IMR-90 (cell line): Measurements from ENCODE around the gene KLF8. TPM values are rescaled to one million over a fixed set of nuclear protein-coding genes. Genes with fewer than 3 reads are reported as not detected.

Experiments used
- ATAC-seq: fragments of 200-7000 bp; cut with Tn5 transposase; 2 replicates; pipeline ENCODE4 v1.9.1; 2020; ENCODE audit warnings: low read depth, mild to moderate bottlenecking, moderate library complexity
- BruUV-seq: library from RNA; stranded (reverse); fragments of 400-500 nt; replicated peaks from 2 replicates; lab custom pipeline; 2021; lab: Mats Ljungman, UMichigan
- CTCF ChIA-PET: fragments of 300-600 bp; formaldehyde crosslinking; extraction: SDS; loops from one replicate; lab custom pipeline; 2021; ENCODE audit warnings: antibody characterized with exemption; lab: Yijun Ruan, JAX
- POLR2A ChIA-PET: fragments of 300-600 bp; sonication (Branson Sonifier 250); formaldehyde crosslinking; loops from one replicate; lab custom pipeline; 2022; ENCODE audit warnings: antibody characterized with exemption; ENCODE audit not compliant: unreplicated experiment; lab: Charles Lee
- DNase-seq: peaks from one replicate; pipeline ENCODE4 v3.0.0; 2013
- H2AFZ ChIP-seq: replicated peaks from 2 replicates; pipeline ENCODE3; 2013; ENCODE audit warnings: low read length, mild to moderate bottlenecking; ENCODE audit not compliant: poor library complexity
- H2AK5ac ChIP-seq: 2 replicates; pipeline ENCODE4 v1.6.1; 2013; ENCODE audit warnings: low read depth, low read length, inconsistent platforms
- H2AK9ac ChIP-seq: replicated peaks from 2 replicates; pipeline ENCODE3; 2013; ENCODE audit warnings: mild to moderate bottlenecking, low read depth, low read length, moderate library complexity; ENCODE audit not compliant: poor library complexity
- H2BK120ac ChIP-seq: 2 replicates; pipeline ENCODE4 v1.6.1; 2013; ENCODE audit warnings: low read depth, low read length, inconsistent platforms
- H2BK15ac ChIP-seq: 3 replicates; pipeline ENCODE4 v1.6.1; 2013; ENCODE audit warnings: low read depth, low read length, inconsistent platforms
- H2BK20ac ChIP-seq: 2 replicates; pipeline ENCODE4 v1.6.1; 2013; ENCODE audit warnings: low read depth, mild to moderate bottlenecking, inconsistent platforms, low read length, moderate library complexity
- H2BK5ac ChIP-seq: 2 replicates; pipeline ENCODE4 v1.6.1; 2013; ENCODE audit warnings: mild to moderate bottlenecking, low read depth, low read length, inconsistent platforms; ENCODE audit not compliant: poor library complexity, severe bottlenecking
- H3K14ac ChIP-seq: replicated peaks from 2 replicates; pipeline ENCODE4 v1.6.1; 2013; ENCODE audit warnings: low read depth, low read length, inconsistent platforms
- H3K18ac ChIP-seq: 2 replicates; pipeline ENCODE4 v1.6.1; 2013; ENCODE audit warnings: low read depth, low read length, control low read depth
- H3K23ac ChIP-seq: 2 replicates; pipeline ENCODE4 v1.6.1; 2013; ENCODE audit warnings: low read depth, low read length, inconsistent platforms
- H3K27ac ChIP-seq: 2 replicates; pipeline ENCODE4 v1.5.1; 2013; ENCODE audit warnings: mild to moderate bottlenecking, control low read depth, low read length; ENCODE audit not compliant: insufficient read depth
- H3K27me3 ChIP-seq: 2 replicates; pipeline ENCODE4 v1.6.1; 2013; ENCODE audit warnings: low read length; ENCODE audit not compliant: control insufficient read depth, insufficient read depth
- H3K36me3 ChIP-seq: 2 replicates; pipeline ENCODE4 v1.6.1; 2013; ENCODE audit warnings: low read length, mixed read lengths; ENCODE audit not compliant: control insufficient read depth, insufficient read depth
- H3K4ac ChIP-seq: 2 replicates; pipeline ENCODE4 v1.6.1; 2013; ENCODE audit warnings: low read depth, low read length, inconsistent platforms
- H3K4me1 ChIP-seq: 2 replicates; pipeline ENCODE4 v1.6.1; 2013; ENCODE audit warnings: low read length, mixed read lengths; ENCODE audit not compliant: control insufficient read depth, insufficient read depth
- H3K4me2 ChIP-seq: 2 replicates; pipeline ENCODE4 v1.6.1; 2013; ENCODE audit warnings: low read depth, mild to moderate bottlenecking, control low read depth, low read length, moderate library complexity
- H3K4me3 ChIP-seq: 2 replicates; pipeline ENCODE4 v1.5.1; 2013; ENCODE audit warnings: low read depth, mild to moderate bottlenecking, control low read depth, low read length, moderate library complexity; ENCODE audit not compliant: insufficient read depth
- H3K56ac ChIP-seq: 2 replicates; pipeline ENCODE4 v1.6.1; 2013; ENCODE audit warnings: low read length, inconsistent platforms; ENCODE audit not compliant: insufficient read depth; ENCODE audit errors: extremely low read depth
- H3K79me1 ChIP-seq, 2 experiments: 2 replicates each; pipeline ENCODE4 v1.6.1; 2013; ENCODE audit warnings: low read length in 2 of 2, inconsistent platforms in 1 of 2, low read depth in 1 of 2
- H3K9ac ChIP-seq: 2 replicates; pipeline ENCODE4 v1.6.1; 2013; ENCODE audit warnings: low read depth, low read length, control low read depth
- H3K9me1 ChIP-seq: 2 replicates; pipeline ENCODE4 v1.6.1; 2013; ENCODE audit warnings: low read length, inconsistent platforms; ENCODE audit not compliant: insufficient read depth
- H3K9me3 ChIP-seq: 2 replicates; pipeline ENCODE4 v1.6.1; 2013; ENCODE audit warnings: low read length; ENCODE audit not compliant: control insufficient read depth, insufficient read depth
- H4K20me1 ChIP-seq: 2 replicates; pipeline ENCODE4 v1.6.1; 2013; ENCODE audit warnings: low read length, inconsistent platforms; ENCODE audit not compliant: insufficient read depth
- H4K5ac ChIP-seq: 2 replicates; pipeline ENCODE4 v1.6.1; 2013; ENCODE audit warnings: mild to moderate bottlenecking, low read depth, low read length, control low read depth
- H4K8ac ChIP-seq, 2 experiments: 2 replicates each; pipeline ENCODE4 v1.6.1; 2013; ENCODE audit warnings: low read depth in 2 of 2, low read length in 2 of 2, control low read depth in 1 of 2, inconsistent platforms in 1 of 2
- H4K91ac ChIP-seq: 2 replicates; pipeline ENCODE4 v1.6.1; 2013; ENCODE audit warnings: low read depth, low read length, inconsistent platforms; ENCODE audit not compliant: insufficient read depth
- CTCF ChIP-seq: conservative IDR thresholded peaks from 2 replicates; pipeline ENCODE4 v1.5.1; 2012; ENCODE audit warnings: mild to moderate bottlenecking, low read depth, low read length, improper control_type of control experiment
- FOS ChIP-seq: fragments of 150-350 bp; IDR thresholded peaks from 2 replicates; pipeline ENCODE4 v1.6.1; 2016; ENCODE audit warnings: low read depth, low read length
- MAFK ChIP-seq: IDR thresholded peaks from 2 replicates; pipeline ENCODE4 v1.6.1; 2012; ENCODE audit warnings: low read depth, low read length, improper control_type of control experiment
- MXI1 ChIP-seq: IDR thresholded peaks from 2 replicates; pipeline ENCODE4 v1.6.1; 2012; ENCODE audit warnings: low read depth, mild to moderate bottlenecking, low read length, moderate library complexity, borderline replicate concordance
- POLR2A ChIP-seq: IDR thresholded peaks from 2 replicates; pipeline ENCODE4 v1.6.1; 2012; ENCODE audit warnings: mild to moderate bottlenecking, low read depth, low read length
- RAD21 ChIP-seq: IDR thresholded peaks from 2 replicates; pipeline ENCODE4 v1.6.1; 2012; ENCODE audit warnings: low read length, improper control_type of control experiment
- RCOR1 ChIP-seq: IDR thresholded peaks from 2 replicates; pipeline ENCODE4 v1.6.1; 2012; ENCODE audit warnings: mild to moderate bottlenecking, low read length, improper control_type of control experiment; ENCODE audit not compliant: insufficient replicate concordance
- USF2 ChIP-seq: fragments of 150-350 bp; IDR thresholded peaks from 2 replicates; pipeline ENCODE4 v1.6.1; 2017; ENCODE audit warnings: mild to moderate bottlenecking, antibody characterized with exemption, low read length, low read depth
- dilution Hi-C: fragments of 300-500 bp; cut with HindIII; formaldehyde crosslinking; loops from one replicate; pipeline ENCODE4 v1.14.3; 2018; ENCODE audit warnings: low sequenced_read_pairs; ENCODE audit not compliant: unreplicated experiment
- in situ Hi-C: fragments of 300-500 bp; cut with MboI; formaldehyde crosslinking; loops from 3 replicates; pipeline ENCODE4 v1.14.3; 2019; ENCODE audit warnings: low sequenced_read_pairs, inconsistent platforms, mixed read lengths
- intact Hi-C: fragments of 100-400 bp; cut with micrococcal nuclease; formaldehyde crosslinking; loops from 2 replicates; pipeline ENCODE4 v1.10.0; 2022
- polyA plus RNA-seq, 3 experiments: library from polyadenylated mRNA; depleted of rRNA; stranded (reverse); fragments of >200 nt; gene quantifications; 2 replicates each; pipeline ENCODE4 v1.2.3, GENCODE V29; 2012; ENCODE audit warnings: low replicate concordance in 1 of 3
- total RNA-seq: library from RNA; depleted of rRNA; stranded (reverse); fragments of >200 nt; gene quantifications from 2 replicates; pipeline ENCODE4 v1.2.3, GENCODE V29; 2012

Gene KLF8
- total and polyA plus RNA-seq, 2 of the 4 experiments (the other 2 are of a cell fraction): 0.07 TPM; not detected in 1

GRCh38 chrX:56281789-56282188 lies 49.6 kb downstream of the KLF8 start:
- Histone ChIP-seq H4K5ac (no peak overlapping the region), H3K4ac (no peak overlapping the region), H3K9ac (no peak overlapping the region), H3K23ac (no peak overlapping the region), H3K18ac (no peak overlapping the region), H2AFZ (no peak overlapping the region), H2BK120ac (no peak overlapping the region), H3K27ac (no peak overlapping the region), H4K20me1 (no peaks in the 10 kb centered on the region), H3K79me1 (no peaks in the 10 kb centered on the region), H3K14ac (no peak overlapping the region), H3K56ac (no peak overlapping the region), H3K36me3 (no peaks in the 10 kb centered on the region), H2AK5ac (no peak overlapping the region), H2BK15ac (no peak overlapping the region), H3K9me1 (no peaks in the 10 kb centered on the region), H3K4me3 (no peak overlapping the region), H2BK5ac (no peak overlapping the region), H2AK9ac (no peak overlapping the region), H4K91ac (no peak overlapping the region), H3K27me3 (no peaks in the 10 kb centered on the region; the same call in 1 of the 2 replicates), H3K9me3 (no peaks in the 10 kb centered on the region), H3K4me2 (no peak overlapping the region), H3K4me1 (no peaks in the 10 kb centered on the region), H2BK20ac (no peak overlapping the region), H4K8ac (no peak overlapping the region)
- ChIA-PET CTCF (interaction anchor here (0.6 kb wide), 1 partner anchor 448 kb away, joined by 3 read pairs; no protein-coding TSS in a partner anchor), POLR2A (no interaction called here)
- intact Hi-C loops (loop anchor here (2.0 kb wide), 1 partner anchor 445 kb away; no protein-coding TSS in a partner anchor), dilution Hi-C loops (no loop called here), in situ Hi-C loops (loop anchor here (25.0 kb wide), 1 partner anchor 431 kb away; no protein-coding TSS in a partner anchor)
- TF ChIP-seq MAFK (no peak), FOS (no peak), POLR2A (no peak), RCOR1 (no peak), RAD21 (peak; percentile 36), MXI1 (no peak), USF2 (no peak), CTCF (peak; percentile 33; the same call in 1 of the 2 replicates)
- peak; percentile 16 for DNase-seq
- no peak for ATAC-seq
- no TSS peak for BruUV-seq
